Measurements from ENCODE around the gene RAB1B. TPM values are rescaled to one million over a fixed set of nuclear protein-coding genes. Genes with fewer than 3 reads are reported as not detected.

RAB1B gene
- total and polyA plus RNA-seq, 10 of the 15 experiments (the other 5 are each of a cell fraction or from before 2014, with no cell fraction given), result 10.4 to 193 (median 96.9) TPM

DNA sequence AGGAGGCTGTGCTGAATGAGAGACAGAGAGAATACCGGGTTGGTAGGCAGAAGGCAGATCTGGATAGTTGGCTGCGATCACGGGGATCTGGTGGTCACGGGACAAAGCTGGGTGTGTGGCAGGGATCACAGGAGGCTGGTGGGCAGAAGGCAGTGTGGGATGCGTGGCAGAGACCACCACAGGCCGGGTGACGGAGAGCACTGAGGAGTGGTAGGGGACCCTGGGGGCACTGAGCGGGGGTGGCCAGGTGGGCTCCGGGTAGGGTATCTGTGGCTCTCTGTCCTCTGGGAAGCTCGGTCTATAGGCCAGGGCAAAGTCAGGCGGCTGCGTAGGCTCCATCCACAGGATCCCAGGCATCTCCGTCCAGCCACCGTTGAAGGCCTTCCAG lies 47.1 kb downstream of the RAB1B start:
- no TSS peak for BruUV-seq (replicated peaks)
- CTCF ChIA-PET, result interaction anchor here (0.9 kb wide), 1 partner anchor 71 kb away, joined by 3 read pairs; no protein-coding TSS in a partner anchor

DNA sequence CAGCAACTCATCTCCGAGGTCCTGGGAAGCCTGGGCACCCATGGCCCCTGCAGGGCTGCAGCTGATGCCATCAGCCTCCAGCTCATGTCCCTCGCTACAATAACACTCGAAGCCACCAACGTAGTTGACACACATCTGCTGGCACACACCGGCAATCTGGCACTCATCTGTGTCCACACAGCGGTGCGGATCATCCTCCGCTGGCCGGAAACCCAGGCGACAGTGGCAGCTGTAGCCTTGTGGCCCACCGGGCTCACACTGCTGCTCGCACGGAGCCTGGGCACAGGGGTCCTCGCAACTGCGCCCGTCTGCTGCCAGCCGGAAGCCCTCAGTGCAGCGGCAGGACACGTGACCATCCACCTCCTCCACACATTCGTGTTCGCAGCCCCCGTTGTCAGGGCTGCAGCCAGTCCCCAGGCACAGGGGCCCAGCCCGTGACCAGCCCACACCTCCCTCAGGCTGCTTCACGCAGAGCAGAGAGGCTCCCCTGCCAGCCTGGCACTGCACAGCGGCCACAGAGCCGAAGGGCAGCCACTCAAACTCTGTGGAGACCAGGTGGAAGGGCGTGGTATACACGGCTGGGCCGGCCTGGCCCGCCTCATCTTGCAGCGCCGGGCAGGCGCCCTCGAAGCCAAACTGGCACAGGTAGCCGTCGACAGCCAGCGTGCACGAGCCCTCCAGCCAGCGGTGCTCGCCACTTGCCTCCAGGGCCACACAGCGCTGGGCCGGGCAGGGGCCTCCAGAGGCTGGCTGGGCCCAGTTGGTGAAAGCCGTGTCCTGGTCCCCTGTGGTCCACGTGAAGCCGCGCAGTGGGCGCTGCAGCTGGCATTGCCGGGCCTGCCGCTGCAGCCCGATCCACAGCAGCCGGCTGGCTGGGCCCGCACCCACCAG lies 47.7 kb downstream of the RAB1B start:
- BruUV-seq (replicated peaks), result no TSS peak
- no peak overlapping the region for H3K27ac ChIP-seq (ENCODE audit: control insufficient read depth, insufficient read depth)
- DNase-seq (ENCODE audit: low read depth, low spot score), result no peak

More for the DNA sequence above, 47.1 kb downstream of the RAB1B start:
- FAIRE-seq (no peak), ATAC-seq (no peak), DNase-seq (ENCODE audit: low read depth, low spot score) (no peak)
- in situ Hi-C loops (cut with MboI) (no loop called here), intact Hi-C loops (cut with micrococcal nuclease; ENCODE audit: unreplicated experiment) (no loop called here)
- Histone ChIP-seq H2AFZ (ENCODE audit: control insufficient read depth, low read depth, low read length) (no peak overlapping the region), H3K79me2 (ENCODE audit: control insufficient read depth, insufficient read depth, low read length) (no peaks in the 10 kb centered on the region), H3K27me3 (replicated peaks in 1 of 2; ENCODE audit: control insufficient read depth in 2 of 2, insufficient read depth in 2 of 2, low read length in 1 of 2) (no peaks in the 10 kb centered on the region; a peak in 1 of 4 replicates), H3K27ac (ENCODE audit: control insufficient read depth, insufficient read depth) (no peak overlapping the region), H3K9ac (ENCODE audit: control insufficient read depth, insufficient read depth, low read length) (no peak overlapping the region), H3K36me3 (ENCODE audit: control insufficient read depth in 2 of 2, insufficient read depth in 2 of 2, low read length in 1 of 2) (no peaks in the 10 kb centered on the region), H3K9me3 (replicated peaks; ENCODE audit: control insufficient read depth, insufficient read depth, low read length) (no peaks in the 10 kb centered on the region; the same call in 2 of the 3 replicates), H3K4me2 (ENCODE audit: control insufficient read depth, insufficient read depth) (no peak overlapping the region), H3K4me3 (no peak overlapping the region), H3K4me1 (ENCODE audit: control insufficient read depth, insufficient read depth, low read length) (peaks cover 18% of the 10 kb centered on the region), H4K20me1 (ENCODE audit: control insufficient read depth, insufficient read depth) (no peaks in the 10 kb centered on the region)
- ChIA-PET SMC1A (ENCODE audit: uncharacterized antibody, unreplicated experiment) (interaction anchor here (0.7 kb wide), 1 partner anchor 14 kb away, joined by 3 read pairs; no protein-coding TSS in a partner anchor), POLR2A (no interaction called here), RAD21 (ENCODE audit: unreplicated experiment) (no interaction called here)
- TF ChIP-seq DPF2 (IDR thresholded peaks at IDR 0.05) (no peak), SRF (IDR thresholded peaks at IDR 0.05; ENCODE audit: low read depth in 2 of 2, low read length in 2 of 2) (no peak)
- 68% methylated on average over 14 of the region's 14 CpGs for WGBS (ENCODE audit: insufficient coverage, insufficient replicate concordance, low lambda C conversion rate, missing lambda C conversion rate)

More for the DNA sequence above, 47.7 kb downstream of the RAB1B start:
- intact Hi-C loops (cut with micrococcal nuclease; ENCODE audit: unreplicated experiment) (no loop called here), in situ Hi-C loops (cut with MboI) (no loop called here)
- H3K79me2 ChIP-seq (ENCODE audit: control insufficient read depth, insufficient read depth, low read length), result no peaks in the 10 kb centered on the region
- CTCF ChIA-PET, result interaction anchor here (1.5 kb wide), 1 partner anchor 10 kb away, joined by 6 read pairs; no protein-coding TSS in a partner anchor
- no peaks in the 10 kb centered on the region for H3K36me3 ChIP-seq (ENCODE audit: control insufficient read depth in 2 of 2, insufficient read depth in 2 of 2, low read length in 1 of 2)
- 85% methylated on average over 51 of the region's 52 CpGs for WGBS (ENCODE audit: insufficient coverage, insufficient replicate concordance, low lambda C conversion rate, missing lambda C conversion rate)
- RAD21 ChIA-PET (ENCODE audit: unreplicated experiment), result no interaction called here
- H3K4me2 ChIP-seq (ENCODE audit: control insufficient read depth, insufficient read depth), result no peak overlapping the region
- no peaks in the 10 kb centered on the region; a peak in 1 of 4 replicates for H3K27me3 ChIP-seq (replicated peaks in 1 of 2; ENCODE audit: control insufficient read depth in 2 of 2, insufficient read depth in 2 of 2, low read length in 1 of 2)
- FAIRE-seq (no peak), ATAC-seq (no peak)
- SMC1A ChIA-PET (ENCODE audit: uncharacterized antibody, unreplicated experiment), result interaction anchor here (0.7 kb wide), 1 partner anchor 13 kb away, joined by 3 read pairs; no protein-coding TSS in a partner anchor
- peaks cover 18% of the 10 kb centered on the region for H3K4me1 ChIP-seq (ENCODE audit: control insufficient read depth, insufficient read depth, low read length)
- H3K9ac ChIP-seq (ENCODE audit: control insufficient read depth, insufficient read depth, low read length), result no peak overlapping the region
- no peaks in the 10 kb centered on the region; the same call in 2 of the 3 replicates for H3K9me3 ChIP-seq (replicated peaks; ENCODE audit: control insufficient read depth, insufficient read depth, low read length)
- no peak overlapping the region for H3K4me3 ChIP-seq
- H4K20me1 ChIP-seq (ENCODE audit: control insufficient read depth, insufficient read depth), result no peaks in the 10 kb centered on the region
- no peak for TF ChIP-seq BHLHE40 (IDR thresholded peaks at IDR 0.05; ENCODE audit: borderline replicate concordance in 1 of 2, low read depth in 2 of 2, low read length in 1 of 2)
- no peak for TF ChIP-seq HDAC6 (IDR thresholded peaks at IDR 0.05; ENCODE audit: unreplicated experiment)
- TF ChIP-seq ZNF207 (IDR thresholded peaks at IDR 0.05; ENCODE audit: borderline replicate concordance), result no peak
- TF ChIP-seq PML (IDR thresholded peaks at IDR 0.05; ENCODE audit: low read length), result no peak
- TF ChIP-seq MYB (IDR thresholded peaks at IDR 0.05; ENCODE audit: borderline replicate concordance, low read depth, low read length), result no peak
- TF ChIP-seq POLR2A (IDR thresholded peaks at IDR 0.05; ENCODE audit: low read depth, low read length), result no peak
- no peak overlapping the region for H2AFZ ChIP-seq (ENCODE audit: control insufficient read depth, low read depth, low read length)
- POLR2A ChIA-PET, result no interaction called here
